ENCODE data around the gene SHISA7. TPM values are rescaled to one million over a fixed set of nuclear protein-coding genes. Genes with fewer than 3 reads are reported as not detected.

The SHISA7 gene
- total RNA-seq, 2 donors from 2014 or later: not detected

GRCh38 chr19:55487924-55488687 lies 45.0 kb upstream of the SHISA7 start, which contains the start of gene SSC5D:
Gene SSC5D (plus strand): TSS chr19:55488436. CDS start chr19:55488590, 154 bp downstream.
- peaks cover 5% of the 10 kb centered on the region for H3K27me3 Mint-ChIP-seq (ENCODE audit: insufficient read depth)
- no peaks in the 10 kb centered on the region for H3K27me3 ChIP-seq (ENCODE audit: control insufficient read depth, insufficient read depth, low read length, poor library complexity, severe bottlenecking)
- H3K4me1 Mint-ChIP-seq: peaks cover 15% of the 10 kb centered on the region
- H3K27ac Mint-ChIP-seq: peak within 1 kb of the TSS; percentile 21
- H3K36me3 ChIP-seq (ENCODE audit: control insufficient read depth, insufficient read depth, low read length): no peaks in the 10 kb centered on the region
- peak within 1 kb of the TSS; percentile 83 for H3K27ac ChIP-seq (ENCODE audit: low read depth, low read length)
- peaks cover 17% of the 10 kb centered on the region for H3K4me1 ChIP-seq (ENCODE audit: control insufficient read depth, insufficient read depth, low read length)
- TF ChIP-seq CTCF (conservative IDR thresholded peaks at IDR 0.05): no peak
- no peaks in the 10 kb centered on the region for H3K9me3 Mint-ChIP-seq
- no peaks in the 10 kb centered on the region for H3K9me3 ChIP-seq (ENCODE audit: control insufficient read depth, low read length)
- H3K36me3 Mint-ChIP-seq (ENCODE audit: low read depth): no peaks in the 10 kb centered on the region
- H3K4me3 Mint-ChIP-seq: peak within 1 kb of the TSS; percentile 33
- H3K4me3 ChIP-seq (ENCODE audit: low read length): no peak within 1 kb of the TSS
- H3K9ac ChIP-seq (ENCODE audit: extremely low read depth, low read length, poor library complexity, severe bottlenecking): no peak within 1 kb of the TSS
- peak; percentile 69 for DNase-seq
- WGBS, 2 experiments (ENCODE audit: insufficient coverage in 1 of 2, insufficient read length in 1 of 2): 27 to 28% methylated on average over 5 to 15 of the region's 21 CpGs

GRCh38 chr19:55486971-55487923 lies 44.1 kb upstream of the SHISA7 start:
- H3K4me3 ChIP-seq (ENCODE audit: low read length): no peak overlapping the region
- no peak for TF ChIP-seq CTCF (conservative IDR thresholded peaks at IDR 0.05)
- no peaks in the 10 kb centered on the region for H3K9me3 Mint-ChIP-seq
- 39 to 56% methylated on average over 14 to 21 of the region's 27 CpGs for WGBS, 2 experiments (ENCODE audit: insufficient coverage in 1 of 2, insufficient read length in 1 of 2)
- H3K4me3 Mint-ChIP-seq: peak overlapping the region; percentile 33
- peak overlapping the region; percentile 76 for H3K27ac ChIP-seq (ENCODE audit: low read depth, low read length)
- H3K9me3 ChIP-seq (ENCODE audit: control insufficient read depth, low read length): no peaks in the 10 kb centered on the region
- no peaks in the 10 kb centered on the region for H3K27me3 ChIP-seq (ENCODE audit: control insufficient read depth, insufficient read depth, low read length, poor library complexity, severe bottlenecking)
- peak overlapping the region; percentile 58 for H3K27ac Mint-ChIP-seq
- H3K9ac ChIP-seq (ENCODE audit: extremely low read depth, low read length, poor library complexity, severe bottlenecking): no peak overlapping the region
- H3K27me3 Mint-ChIP-seq (ENCODE audit: insufficient read depth): peaks cover 5% of the 10 kb centered on the region
- peak; percentile 78 for DNase-seq
- peaks cover 17% of the 10 kb centered on the region for H3K4me1 ChIP-seq (ENCODE audit: control insufficient read depth, insufficient read depth, low read length)
- peaks cover 15% of the 10 kb centered on the region for H3K4me1 Mint-ChIP-seq
- H3K36me3 Mint-ChIP-seq (ENCODE audit: low read depth): no peaks in the 10 kb centered on the region
- no peaks in the 10 kb centered on the region for H3K36me3 ChIP-seq (ENCODE audit: control insufficient read depth, insufficient read depth, low read length)

Data from endodermal cell (in vitro differentiated cells).